ENCODE results near the gene PLXDC1.
"Not testable (repeated sequence)": the region's sequence is repeated elsewhere in the genome, so short reads cannot be mapped to it uniquely, and the experiment has no call there.

PLXDC1 gene

GRCh38 chr17:39178536-39178935 lies 27.1 kb upstream of the PLXDC1 start:
- DNase-seq, result no peak

- no peak for DNase-seq
Observed at GRCh38 chr17:39177256-39177655, 25.8 kb upstream of the PLXDC1 start.

DNA sequence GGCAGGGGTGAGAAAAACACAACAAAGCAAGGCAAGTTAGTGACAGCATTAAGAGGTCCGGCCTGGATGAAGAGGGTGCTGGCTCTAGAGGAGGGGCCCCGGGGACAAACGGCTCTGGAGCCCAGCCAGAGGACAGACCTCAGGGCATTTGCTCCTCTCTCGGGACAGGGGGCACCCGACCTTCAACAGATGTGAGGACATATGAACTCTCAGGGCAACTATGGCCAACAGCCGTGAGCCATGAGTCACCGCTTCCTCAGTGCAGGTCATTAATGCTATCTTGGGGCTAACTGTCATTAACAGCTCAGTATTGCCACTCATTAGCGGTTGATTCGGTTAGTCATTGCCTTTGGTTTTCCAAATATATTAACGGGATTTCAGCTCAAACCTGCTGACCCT lies 24.3 kb upstream of the PLXDC1 start:
- DNase-seq, result no peak

- DNase-seq, result no peak
Observed at GRCh38 chr17:39174920-39175694, 23.7 kb upstream of the PLXDC1 start.

GRCh38 chr17:39173526-39174274 lies 22.3 kb upstream of the PLXDC1 start:
- DNase-seq, result no peak

DNA sequence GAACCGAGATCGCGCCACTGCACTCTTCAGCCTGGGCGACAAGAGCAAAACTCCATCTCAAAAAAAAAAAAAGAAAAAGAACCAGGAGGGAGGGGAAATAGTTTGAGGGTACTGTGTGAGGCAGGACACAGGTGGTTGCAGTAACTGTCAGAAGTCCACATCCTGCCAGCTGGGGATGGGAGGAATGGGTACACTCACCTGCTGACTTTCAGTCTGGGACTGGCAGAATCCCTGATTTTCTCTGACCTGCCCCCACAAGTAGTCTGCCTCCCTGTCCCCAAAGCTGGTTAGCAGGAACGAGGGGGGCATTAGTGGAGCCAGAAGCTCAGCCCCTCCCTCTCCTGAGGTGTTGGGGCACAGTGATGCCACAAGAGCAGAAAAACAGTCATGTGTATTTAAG lies 21.6 kb upstream of the PLXDC1 start:
- no peak for DNase-seq

GRCh38 chr17:39171933-39172332 lies 20.5 kb upstream of the PLXDC1 start:
- no peak for DNase-seq

DNA sequence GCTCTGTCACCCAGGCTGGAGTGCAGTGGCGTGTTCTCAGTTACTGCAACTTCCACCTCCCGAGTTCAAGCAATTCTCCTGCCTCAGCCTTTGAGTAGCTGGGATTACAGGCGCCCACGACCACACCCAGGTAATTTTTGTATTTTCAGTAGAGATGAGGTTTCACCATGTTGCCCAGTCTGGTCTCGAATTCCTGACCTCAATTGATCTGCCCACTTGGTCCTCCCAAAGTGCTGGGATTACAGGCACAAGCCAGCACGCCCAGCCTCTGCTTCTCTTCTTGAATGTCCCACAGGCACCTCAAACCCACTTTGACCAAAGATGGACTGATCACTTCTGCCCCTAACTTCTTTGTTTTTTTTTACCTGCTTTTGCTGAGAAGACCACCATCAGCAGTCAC lies 19.1 kb upstream of the PLXDC1 start:
- DNase-seq, result no peak

DNA sequence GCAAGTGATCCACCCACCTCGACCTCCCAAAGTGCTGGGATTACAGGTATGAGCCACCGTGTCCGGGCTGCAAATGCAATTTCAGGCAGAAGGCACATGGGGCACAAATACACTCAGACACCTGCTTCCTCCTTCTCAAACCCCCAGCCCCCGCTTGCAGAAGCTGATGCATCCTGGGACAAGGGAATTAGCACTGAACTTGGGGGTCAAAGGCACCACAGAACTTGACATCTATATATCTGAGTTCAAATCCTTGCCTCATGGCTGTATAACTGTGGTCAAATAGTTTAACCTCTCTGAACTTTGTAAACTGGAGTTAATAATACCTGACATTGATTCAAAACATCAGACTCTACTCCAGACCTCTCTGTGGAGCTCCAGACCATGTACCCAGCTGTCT lies 18.7 kb upstream of the PLXDC1 start:
- DNase-seq, result no peak

DNA sequence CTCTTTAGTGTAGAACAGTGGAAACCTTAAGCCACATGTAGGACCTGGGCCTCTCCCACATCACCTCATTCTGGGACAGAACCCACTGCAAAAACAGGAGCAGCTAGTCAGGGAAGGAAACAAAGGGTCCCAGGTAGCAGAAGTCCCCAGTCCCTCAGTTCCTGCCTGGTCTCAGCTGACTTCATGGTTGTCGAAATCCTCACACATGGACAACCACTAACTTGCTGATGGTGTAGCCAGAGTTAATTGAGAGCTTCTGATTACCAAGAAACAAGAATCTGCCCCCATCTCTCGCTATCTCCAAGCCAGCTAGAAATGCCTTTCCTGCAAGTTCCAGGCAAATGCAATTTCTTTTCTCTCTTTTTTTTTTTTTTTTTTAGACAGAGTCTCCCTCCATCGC lies 18.1 kb upstream of the PLXDC1 start:
- no peak for DNase-seq

DNA sequence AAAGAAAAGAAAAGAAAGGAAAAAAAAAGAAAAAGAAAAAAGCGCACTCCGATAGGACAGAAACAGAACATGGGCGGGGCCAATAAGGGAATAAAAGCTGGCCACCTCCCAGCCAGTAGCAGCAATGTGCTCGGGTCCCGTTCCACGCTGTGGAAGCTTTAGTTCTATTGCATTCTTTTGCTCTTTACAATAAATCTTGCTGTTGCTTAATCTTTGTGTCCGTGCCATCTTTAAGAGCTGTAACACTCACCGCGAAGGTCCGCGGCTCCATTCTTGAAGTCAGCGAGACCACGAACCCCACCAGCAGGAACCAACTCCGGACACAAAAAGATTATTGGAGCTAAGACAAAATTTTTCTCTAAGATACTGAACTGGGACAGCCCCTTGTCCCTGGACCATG lies 17.7 kb upstream of the PLXDC1 start:
- DNase-seq, result no peak

- DNase-seq, result not testable (repeated sequence)
Observed at GRCh38 chr17:39168503-39168902, 17.1 kb upstream of the PLXDC1 start.

- no peak for DNase-seq
Observed at GRCh38 chr17:39167476-39167875, 16.0 kb upstream of the PLXDC1 start.

DNA sequence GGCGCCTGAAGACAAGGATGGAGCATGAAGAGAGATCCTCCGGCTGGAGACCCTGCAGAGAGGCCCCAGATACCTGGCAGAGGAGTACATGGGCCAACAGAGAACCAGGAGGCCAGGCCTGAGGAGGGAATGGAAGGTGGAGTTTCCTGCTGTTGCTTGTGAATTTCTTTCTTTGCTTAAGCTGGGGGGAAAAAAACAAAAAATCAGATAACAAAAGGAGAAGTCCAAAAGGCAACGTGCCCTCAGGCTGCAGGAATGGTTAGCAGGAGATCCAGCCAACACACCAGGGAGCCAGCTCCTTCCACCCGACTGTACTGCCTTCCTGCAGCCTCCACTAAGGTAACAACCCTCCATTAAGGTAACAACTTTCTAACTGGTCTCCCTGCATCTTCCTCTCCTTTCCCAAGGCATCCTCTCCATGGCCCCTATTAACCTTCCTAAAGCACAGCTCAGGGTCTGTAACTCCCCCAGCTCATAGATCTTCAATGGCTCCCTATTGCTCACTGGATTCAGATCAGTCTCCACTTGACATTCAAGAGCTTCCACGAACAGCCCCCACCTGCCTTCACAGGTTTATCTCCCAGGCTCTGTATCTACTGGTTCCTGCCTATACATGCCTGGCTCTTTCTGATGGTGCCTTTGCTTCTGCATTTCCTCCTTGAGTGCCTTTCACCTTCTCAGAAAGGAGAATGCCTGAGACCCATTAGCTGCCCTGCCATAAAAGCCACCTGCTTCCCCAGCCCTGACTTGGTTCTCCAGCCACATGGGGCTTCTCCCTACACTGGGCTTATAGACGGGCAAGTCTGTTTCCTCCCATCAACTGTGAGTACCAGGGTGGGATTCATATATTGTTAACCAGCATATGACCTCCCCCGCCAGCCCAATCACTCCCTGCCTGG lies 15.2 kb upstream of the PLXDC1 start:
- no peak for DNase-seq

DNA sequence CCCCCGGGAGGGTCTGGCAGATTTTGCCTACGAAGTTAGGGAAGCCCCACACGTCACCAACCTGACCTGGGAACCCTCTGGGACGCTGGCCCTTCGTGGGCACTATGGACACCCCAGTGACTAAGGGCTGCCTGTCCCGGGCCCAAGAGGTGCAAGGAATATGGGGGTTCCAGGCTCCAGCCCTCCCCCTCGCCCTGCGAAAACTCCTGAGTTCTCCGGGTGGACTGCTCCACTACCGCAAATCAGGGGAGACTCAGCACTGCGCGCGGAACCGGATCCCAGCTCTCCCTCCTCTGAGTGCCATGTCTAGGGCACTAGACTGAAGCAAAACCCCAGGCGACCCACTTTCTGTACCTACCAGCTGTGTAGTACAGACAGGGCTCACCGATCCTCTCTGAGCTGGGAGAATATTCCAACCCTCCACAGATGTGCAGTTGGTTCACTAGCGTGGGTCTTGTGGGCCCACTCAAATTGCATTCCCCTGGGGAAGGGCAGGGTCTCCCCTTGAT lies 14.5 kb upstream of the PLXDC1 start, which contains the start of gene ARL5C:
Gene ARL5C, minus strand, starts transcription at position 321 of the 509 bp plus-strand sequence. CDS start 401 bp downstream, outside the sequence.
- no peak for DNase-seq

DNA sequence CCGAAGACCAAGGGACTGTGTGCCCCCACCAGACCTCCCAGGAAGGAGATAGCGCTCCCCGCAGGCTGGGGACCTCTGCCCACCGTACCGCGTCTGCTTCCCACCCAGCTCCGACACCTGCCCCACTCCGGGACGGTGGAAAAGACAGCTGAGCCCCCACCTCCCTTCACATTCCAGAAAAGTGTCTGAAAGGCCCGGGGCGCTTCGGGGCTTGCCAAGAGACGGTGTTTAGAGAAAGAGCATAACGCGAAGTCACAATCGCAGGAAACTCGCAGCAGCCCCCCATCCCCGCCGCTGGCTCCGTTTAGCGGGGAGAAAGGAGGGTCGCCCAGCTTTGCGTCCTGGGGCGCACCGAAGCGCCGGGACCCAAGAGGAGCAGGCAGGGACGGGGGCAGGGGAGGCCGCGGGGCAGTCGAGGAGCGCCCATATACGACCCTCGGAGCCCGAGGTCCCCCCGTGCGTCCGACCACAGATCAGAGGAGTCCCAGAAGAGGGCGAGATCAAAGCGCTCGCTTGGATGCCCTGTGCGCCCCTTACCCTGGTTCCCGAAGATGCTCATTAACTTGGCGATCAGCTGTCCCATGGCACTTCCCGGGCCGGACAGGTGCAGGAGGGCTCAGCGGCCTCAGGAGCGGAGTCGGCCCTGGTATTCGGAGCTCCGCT lies 13.9 kb upstream of the PLXDC1 start:
- DNase-seq, result no peak

DNA sequence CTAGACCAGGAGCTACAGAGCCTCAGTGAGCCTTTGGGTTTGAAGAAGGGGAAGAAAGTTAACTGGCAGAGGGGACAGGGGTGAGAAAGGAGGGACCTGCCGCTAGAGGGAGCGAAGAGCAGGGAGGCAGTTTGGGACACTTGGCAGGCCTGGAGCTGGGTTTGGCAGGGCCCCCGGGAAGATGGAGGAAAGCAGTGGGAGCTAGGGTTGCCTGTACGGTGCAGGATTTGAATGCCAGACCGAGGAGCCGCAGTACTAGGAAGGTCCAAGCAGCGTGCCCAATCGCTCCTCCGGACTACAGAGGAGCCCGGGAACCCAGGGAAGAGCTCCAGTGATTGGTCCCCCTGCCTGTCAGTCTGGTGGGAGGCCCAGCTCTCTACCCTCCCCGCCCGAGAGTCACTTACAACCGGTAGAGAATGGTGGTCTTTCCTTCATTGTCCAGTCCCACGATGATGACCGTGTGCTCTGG lies 13.3 kb upstream of the PLXDC1 start:
- DNase-seq, result no peak

DNA sequence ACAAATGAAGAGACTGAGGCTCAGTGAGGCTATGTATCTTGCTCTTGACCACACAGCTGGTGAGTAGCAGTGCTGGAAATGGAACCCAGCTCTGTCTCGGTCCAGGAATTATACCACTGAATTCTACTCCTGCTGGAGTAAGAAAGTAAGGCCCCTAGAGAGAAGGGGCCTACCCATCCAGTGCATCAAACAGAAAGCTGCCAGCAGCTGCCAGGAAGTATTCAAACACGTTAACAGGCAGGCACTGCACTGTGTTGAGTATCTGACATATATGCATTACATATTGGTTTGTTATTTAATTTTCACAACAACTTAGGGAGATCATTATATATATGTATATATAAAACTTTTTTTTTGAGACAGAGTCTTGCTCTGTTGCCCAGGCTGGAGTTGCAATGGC lies 10.5 kb upstream of the PLXDC1 start:
- no peak for DNase-seq

DNA sequence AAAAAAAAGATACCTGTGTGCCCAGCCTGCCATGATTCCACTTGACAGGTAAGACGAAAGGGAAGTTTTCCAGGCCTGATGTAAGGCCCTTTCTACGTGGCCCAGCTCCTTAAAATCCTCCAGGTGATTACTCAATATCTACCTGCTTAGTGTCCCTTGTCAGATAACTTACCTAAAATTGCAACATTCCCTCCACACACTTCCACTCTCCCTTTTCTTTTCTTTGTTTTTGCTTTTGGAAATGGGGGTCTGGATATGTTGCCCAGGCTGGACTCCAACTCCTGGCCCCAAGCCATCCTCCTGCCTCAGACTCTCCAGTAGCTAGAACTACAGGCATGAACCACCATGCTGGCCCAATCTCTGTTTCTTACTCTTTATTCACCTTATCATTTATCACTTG lies 7.2 kb upstream of the PLXDC1 start:
- DNase-seq, result no peak

- no peak for DNase-seq
Observed at GRCh38 chr17:39156491-39156890, 5.1 kb upstream of the PLXDC1 start.

DNA sequence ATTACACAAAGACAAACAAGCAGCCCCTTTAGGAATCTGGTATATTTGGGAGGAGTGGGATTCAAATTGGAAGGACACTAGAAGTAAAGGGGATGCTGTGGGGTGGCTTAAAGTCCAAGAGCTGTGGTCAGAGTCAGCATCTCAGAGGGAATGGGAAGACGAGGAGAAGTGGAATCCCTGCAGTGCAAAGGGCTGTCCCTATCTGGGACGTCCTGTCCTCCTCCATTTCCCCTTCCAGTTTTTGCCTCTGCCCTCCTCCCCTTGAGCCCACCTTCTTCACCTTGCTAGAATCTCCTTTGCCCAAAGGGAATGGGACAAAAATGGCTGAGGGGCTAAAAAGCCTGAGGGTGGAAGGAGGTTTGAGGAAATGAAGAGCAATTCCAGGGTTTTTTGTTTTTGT lies 4.2 kb upstream of the PLXDC1 start:
- no peak for DNase-seq

- DNase-seq, result no peak
Observed at GRCh38 chr17:39153599-39154051, 2.2 kb upstream of the PLXDC1 start.

All from cortex of kidney (tissue), 1 donor.